Activated CD8-positive, alpha-beta T cell treated with anti-CD3 and anti-CD28 coated beads, Interleukin-2, amount 10 ng/mL, durations not matched to agents 7 days and 5 days (primary cell): Measurements from ENCODE around the gene CSNK1D. TPM values are rescaled to one million over a fixed set of nuclear protein-coding genes. Genes with fewer than 3 reads are reported as not detected.
A peak's percentile ranks its signal among the peaks of the same experiment; 100 is the strongest.

Experiments
- ATAC-seq: fragments of 150-1000 bp; cut with Tn5 transposase; one replicate; pipeline ENCODE4 v1.10.0; 2021; ENCODE audit warnings: moderate library complexity
- CTCF ChIA-PET: fragments of 350-600 bp; sonication (Branson Sonifier 250); formaldehyde crosslinking; loops from one replicate; lab custom pipeline; 2021; ENCODE audit warnings: antibody characterized with exemption; lab: Charles Lee
- POLR2A ChIA-PET: fragments of 350-600 bp; sonication (Branson Sonifier 250); formaldehyde crosslinking; loops from one replicate; lab custom pipeline; 2021; ENCODE audit warnings: antibody characterized with exemption; lab: Charles Lee
- DNase-seq: peaks from one replicate; pipeline ENCODE4 v3.0.0-alpha.2; 2020
- H3K27ac Mint-ChIP-seq: one replicate; pipeline ENCODE4 v1.8.0; 2021; ENCODE audit warnings: mild to moderate bottlenecking, mixed read lengths
- H3K27me3 Mint-ChIP-seq: one replicate; pipeline ENCODE4 v1.8.0; 2021; ENCODE audit warnings: low read depth, mixed read lengths
- H3K36me3 Mint-ChIP-seq: one replicate; pipeline ENCODE4 v1.8.0; 2021; ENCODE audit warnings: low read depth, mixed read lengths
- H3K4me1 Mint-ChIP-seq: one replicate; pipeline ENCODE4 v1.8.0; 2021; ENCODE audit warnings: low read depth, mixed read lengths
- H3K4me3 Mint-ChIP-seq: one replicate; pipeline ENCODE4 v1.8.0; 2021; ENCODE audit warnings: mild to moderate bottlenecking, mixed read lengths
- H3K9me3 Mint-ChIP-seq: one replicate; pipeline ENCODE4 v1.8.0; 2022; ENCODE audit warnings: mixed read lengths; ENCODE audit not compliant: insufficient read depth
- total RNA-seq, 2 experiments: library from RNA; stranded (reverse); gene quantifications; one replicate each; pipeline ENCODE4 v1.2.3, GENCODE V29; 2021

CSNK1D gene
- total RNA-seq, 2 experiments from 2014 or later = 99.5 to 111 TPM

DNA sequence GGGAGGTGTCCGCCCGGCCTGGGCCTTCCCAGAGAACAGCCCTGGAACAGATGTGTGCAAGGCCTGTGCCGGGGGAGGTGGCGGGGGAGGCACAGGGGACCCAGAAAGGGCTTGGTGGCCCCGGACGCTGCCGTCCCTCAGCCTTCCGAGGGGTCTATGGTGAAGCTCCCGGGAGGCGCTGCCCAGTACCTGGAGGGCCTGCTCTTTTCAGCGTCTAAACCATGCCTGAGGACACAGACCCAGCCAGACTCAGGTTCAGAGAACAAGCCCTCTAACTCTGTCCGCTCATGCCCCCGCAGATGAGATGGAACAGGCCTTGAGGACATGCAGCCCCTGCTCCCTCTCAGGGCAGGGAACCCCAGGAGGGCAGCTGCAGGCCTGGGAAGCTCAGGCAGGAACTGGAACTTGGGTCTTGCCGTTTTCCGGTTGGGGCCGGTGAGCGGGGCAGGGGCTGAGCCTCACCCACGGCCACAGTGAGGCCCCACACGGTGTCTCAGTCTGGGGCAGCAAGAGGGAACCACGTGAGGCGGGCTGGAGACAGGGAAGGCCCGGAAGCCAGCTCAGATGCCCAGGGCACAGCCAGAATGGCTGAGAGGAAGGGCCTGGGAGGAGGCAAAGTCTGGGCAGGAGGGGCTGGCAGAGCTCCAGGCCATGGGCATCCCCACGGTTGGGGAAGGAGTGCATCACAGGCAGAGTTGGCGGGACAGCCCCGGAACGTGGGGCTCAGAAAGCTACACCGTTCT is 32.1 kb downstream of the CSNK1D start:
- Mint-ChIP-seq H3K27ac (peak overlapping the region; percentile 81), H3K9me3 (no peaks in the 10 kb centered on the region), H3K27me3 (no peaks in the 10 kb centered on the region), H3K4me3 (peak overlapping the region; percentile 17), H3K36me3 (peaks cover 65% of the 10 kb centered on the region), H3K4me1 (peaks cover 42% of the 10 kb centered on the region)
- no peak for DNase-seq
- ChIA-PET CTCF (interaction anchor here (1.0 to 3.1 kb wide), 5 partner anchors 10 to 173 kb away, joined by 3 to 20 read pairs (median 3); no protein-coding TSS in a partner anchor), POLR2A (interaction anchor here (0.7 to 1.1 kb wide), 5 partner anchors 12 to 208 kb away, joined by 3 to 4 read pairs (median 3); partner anchors contain the start of gene SLC16A3)
- ATAC-seq = no peak

GRCh38 chr17:82240506-82241182 is 32.9 kb downstream of the CSNK1D start:
- H3K4me1 Mint-ChIP-seq = peaks cover 49% of the 10 kb centered on the region
- POLR2A ChIA-PET = no interaction called here

GRCh38 chr17:82239926-82240505 is 33.5 kb downstream of the CSNK1D start:
- H3K4me3 Mint-ChIP-seq = no peak overlapping the region
- no peaks in the 10 kb centered on the region for H3K27me3 Mint-ChIP-seq
- no peak for DNase-seq
- H3K27ac Mint-ChIP-seq = peak overlapping the region; percentile 77
- ATAC-seq = no peak
- POLR2A ChIA-PET = no interaction called here
- H3K9me3 Mint-ChIP-seq = no peaks in the 10 kb centered on the region
- H3K4me1 Mint-ChIP-seq = peaks cover 55% of the 10 kb centered on the region
- H3K36me3 Mint-ChIP-seq = peaks cover 63% of the 10 kb centered on the region
- CTCF ChIA-PET = interaction anchor here (0.7 kb wide), 1 partner anchor 15 kb away, joined by 3 read pairs; no protein-coding TSS in a partner anchor

More at GRCh38 chr17:82240506-82241182, 32.9 kb downstream of the CSNK1D start:
- no peak for DNase-seq
- no peaks in the 10 kb centered on the region for H3K9me3 Mint-ChIP-seq
- H3K27me3 Mint-ChIP-seq = no peaks in the 10 kb centered on the region
- CTCF ChIA-PET = interaction anchor here (0.7 to 3.1 kb wide), 4 partner anchors 10 to 81 kb away, joined by 3 to 20 read pairs (median 5); no protein-coding TSS in a partner anchor
- peak overlapping the region; percentile 73 for H3K27ac Mint-ChIP-seq
- ATAC-seq = no peak
- H3K36me3 Mint-ChIP-seq = peaks cover 65% of the 10 kb centered on the region
- peak overlapping the region; percentile 31 for H3K4me3 Mint-ChIP-seq

GRCh38 chr17:82239401-82239925 is 34.0 kb downstream of the CSNK1D start:
- H3K27ac Mint-ChIP-seq = peak overlapping the region; percentile 66
- H3K9me3 Mint-ChIP-seq = no peaks in the 10 kb centered on the region
- ATAC-seq (no peak), DNase-seq (no peak)
- ChIA-PET CTCF (interaction anchor here (1.9 kb wide), 1 partner anchor 110 kb away, joined by 5 read pairs; no protein-coding TSS in a partner anchor), POLR2A (interaction anchor here (0.8 to 1.8 kb wide), 2 partner anchors 10 to 23 kb away, joined by 3 to 6 read pairs; partner anchors contain the start of gene SLC16A3)
- peaks cover 60% of the 10 kb centered on the region for H3K4me1 Mint-ChIP-seq
- H3K4me3 Mint-ChIP-seq = no peak overlapping the region
- peaks cover 60% of the 10 kb centered on the region for H3K36me3 Mint-ChIP-seq
- no peaks in the 10 kb centered on the region for H3K27me3 Mint-ChIP-seq

GRCh38 chr17:82238472-82239201 is 34.9 kb downstream of the CSNK1D start:
- Mint-ChIP-seq H3K4me1 (peaks cover 65% of the 10 kb centered on the region), H3K27ac (peak overlapping the region; percentile 71), H3K9me3 (no peaks in the 10 kb centered on the region), H3K36me3 (peaks cover 51% of the 10 kb centered on the region), H3K27me3 (no peaks in the 10 kb centered on the region), H3K4me3 (peak overlapping the region; percentile 59)
- DNase-seq = peak; percentile 88
- peak; percentile 68 for ATAC-seq
- POLR2A ChIA-PET = interaction anchor here (0.8 to 1.8 kb wide), 4 partner anchors 9 to 60 kb away, joined by 3 to 6 read pairs (median 4); partner anchors contain the start of gene SLC16A3
- CTCF ChIA-PET = interaction anchor here (0.9 to 4.3 kb wide), 8 partner anchors 33 to 208 kb away, joined by 3 to 30 read pairs (median 4); partner anchors contain the start of genes CD7 and CSNK1D

DNA sequence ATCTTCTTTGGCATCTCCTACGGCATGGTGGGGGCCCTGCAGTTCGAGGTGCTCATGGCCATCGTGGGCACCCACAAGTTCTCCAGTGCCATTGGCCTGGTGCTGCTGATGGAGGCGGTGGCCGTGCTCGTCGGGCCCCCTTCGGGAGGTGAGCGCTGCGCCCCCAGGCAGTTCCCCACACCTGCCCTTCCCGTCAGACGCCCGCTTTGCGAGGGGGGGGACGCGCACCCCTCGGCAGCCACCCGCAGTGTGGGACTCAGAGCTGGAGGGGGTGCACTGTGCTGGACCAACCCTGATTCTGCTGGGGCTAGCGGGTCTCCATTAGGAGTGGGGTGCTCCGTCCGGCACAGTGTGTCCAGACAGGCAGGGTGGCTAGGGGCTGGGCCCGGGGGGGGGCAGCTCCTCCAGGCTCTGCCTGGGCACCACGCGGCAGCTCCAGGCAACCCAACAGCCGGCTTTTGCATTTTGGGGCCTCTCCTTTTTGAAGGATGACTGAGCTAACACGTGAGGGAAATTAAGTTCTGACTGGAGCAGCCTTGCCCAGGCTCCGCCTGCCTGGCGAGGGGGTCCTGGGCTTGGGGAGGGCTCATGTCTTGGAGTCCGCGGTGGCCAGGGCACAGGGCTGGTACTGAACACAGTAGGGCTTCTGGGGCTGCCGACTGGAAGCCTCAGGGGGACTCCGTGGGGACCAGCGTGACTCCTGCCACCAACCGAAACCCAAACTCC is 35.6 kb downstream of the CSNK1D start:
- ATAC-seq (peak; percentile 3), DNase-seq (no peak)
- H3K4me3 Mint-ChIP-seq = peak overlapping the region; percentile 59
- CTCF ChIA-PET = interaction anchor here (0.9 to 4.3 kb wide), 8 partner anchors 32 to 207 kb away, joined by 3 to 30 read pairs (median 4); partner anchors contain the start of genes CD7 and CSNK1D
- peaks cover 68% of the 10 kb centered on the region for H3K4me1 Mint-ChIP-seq
- H3K9me3 Mint-ChIP-seq = no peaks in the 10 kb centered on the region
- POLR2A ChIA-PET = interaction anchor here (1.6 to 1.8 kb wide), 2 partner anchors 9 to 32 kb away, joined by 4 to 6 read pairs; partner anchors contain the start of gene SLC16A3
- H3K27me3 Mint-ChIP-seq = no peaks in the 10 kb centered on the region
- H3K27ac Mint-ChIP-seq = peak overlapping the region; percentile 71
- peaks cover 49% of the 10 kb centered on the region for H3K36me3 Mint-ChIP-seq

- Mint-ChIP-seq H3K4me3 (peak overlapping the region; percentile 8), H3K4me1 (peaks cover 69% of the 10 kb centered on the region), H3K27ac (no peak overlapping the region), H3K27me3 (no peaks in the 10 kb centered on the region), H3K9me3 (no peaks in the 10 kb centered on the region), H3K36me3 (peaks cover 45% of the 10 kb centered on the region)
- CTCF ChIA-PET = interaction anchor here (0.7 to 4.3 kb wide), 13 partner anchors 16 to 207 kb away, joined by 3 to 30 read pairs (median 7); partner anchors contain the start of gene CD7
- POLR2A ChIA-PET = interaction anchor here (1.6 to 1.8 kb wide), 3 partner anchors 8 to 61 kb away, joined by 4 to 7 read pairs (median 6); partner anchors contain the start of gene SLC16A3
- no peak for DNase-seq
- ATAC-seq = no peak
Measured at GRCh38 chr17:82237083-82237745, 36.3 kb downstream of the CSNK1D start.

DNA sequence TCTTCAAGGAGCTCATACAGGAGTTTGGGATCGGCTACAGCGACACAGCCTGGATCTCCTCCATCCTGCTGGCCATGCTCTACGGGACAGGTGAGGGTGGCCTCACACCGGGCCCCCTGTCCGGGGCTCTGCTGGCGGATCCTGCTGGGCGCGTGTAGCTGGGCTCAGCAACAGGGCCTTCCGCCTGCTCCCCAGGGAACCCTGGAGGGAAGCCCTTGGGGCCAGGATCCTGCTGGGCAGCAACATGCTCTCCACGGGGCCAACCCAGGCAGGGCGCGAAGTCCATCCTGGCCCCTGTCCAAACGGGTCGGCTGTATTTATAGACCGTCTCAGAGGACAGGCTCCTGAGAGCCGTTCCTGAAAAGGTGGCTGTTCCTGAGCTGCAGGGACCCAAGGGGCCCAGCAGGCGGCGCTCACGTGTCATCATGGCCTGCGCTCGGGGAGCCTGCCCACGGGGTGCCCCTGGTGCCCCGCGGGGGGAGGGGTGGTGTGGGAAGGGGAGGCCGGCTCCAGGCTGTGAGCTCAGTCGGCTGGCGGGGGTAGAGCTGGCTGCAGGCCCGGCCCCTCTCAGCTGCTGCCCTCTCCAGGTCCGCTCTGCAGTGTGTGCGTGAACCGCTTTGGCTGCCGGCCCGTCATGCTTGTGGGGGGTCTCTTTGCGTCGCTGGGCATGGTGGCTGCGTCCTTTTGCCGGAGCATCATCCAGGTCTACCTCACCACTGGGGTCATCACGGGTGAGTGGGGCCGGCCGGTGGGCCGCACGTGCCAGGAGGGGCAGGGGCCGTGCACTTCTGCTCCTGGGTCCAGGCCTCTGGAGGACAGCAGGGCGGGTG is 37.1 kb downstream of the CSNK1D start:
- no peak overlapping the region for H3K4me3 Mint-ChIP-seq
- peaks cover 47% of the 10 kb centered on the region for H3K36me3 Mint-ChIP-seq
- H3K4me1 Mint-ChIP-seq = peaks cover 69% of the 10 kb centered on the region
- H3K9me3 Mint-ChIP-seq = no peaks in the 10 kb centered on the region
- DNase-seq (peak; percentile 73), ATAC-seq (peak; percentile 15)
- ChIA-PET POLR2A (interaction anchor here (0.5 to 1.7 kb wide), 4 partner anchors 23 to 249 kb away, joined by 3 to 7 read pairs (median 3); no protein-coding TSS in a partner anchor), CTCF (interaction anchor here (0.7 to 4.3 kb wide), 22 partner anchors 14 to 206 kb away, joined by 3 to 30 read pairs (median 5); partner anchors contain the start of gene CD7)
- H3K27ac Mint-ChIP-seq = peak overlapping the region; percentile 52
- no peaks in the 10 kb centered on the region for H3K27me3 Mint-ChIP-seq

DNA sequence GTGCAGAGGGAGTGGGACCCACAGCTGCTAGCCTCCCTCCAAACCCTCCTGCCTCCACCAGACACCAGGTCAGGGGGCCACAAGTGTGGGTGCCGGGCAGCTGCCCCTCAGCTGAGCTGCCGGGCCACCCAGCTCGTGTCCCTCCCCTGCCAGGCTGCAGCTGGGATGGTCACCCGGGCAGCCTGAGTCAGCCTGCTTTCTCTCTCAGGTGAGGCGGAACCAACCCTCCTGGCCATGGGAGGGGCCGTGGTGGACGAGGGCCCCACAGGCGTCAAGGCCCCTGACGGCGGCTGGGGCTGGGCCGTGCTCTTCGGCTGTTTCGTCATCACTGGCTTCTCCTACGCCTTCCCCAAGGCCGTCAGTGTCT is 37.7 kb downstream of the CSNK1D start:
- H3K4me3 Mint-ChIP-seq = no peak overlapping the region
- peaks cover 43% of the 10 kb centered on the region for H3K36me3 Mint-ChIP-seq
- no peak for DNase-seq
- ChIA-PET CTCF (interaction anchor here (0.7 to 4.3 kb wide), 21 partner anchors 14 to 205 kb away, joined by 3 to 30 read pairs (median 5); partner anchors contain the start of gene CD7), POLR2A (interaction anchor here (0.5 to 1.7 kb wide), 4 partner anchors 22 to 250 kb away, joined by 3 to 7 read pairs (median 3); no protein-coding TSS in a partner anchor)
- H3K27me3 Mint-ChIP-seq = no peaks in the 10 kb centered on the region
- H3K9me3 Mint-ChIP-seq = no peaks in the 10 kb centered on the region
- ATAC-seq = no peak
- peaks cover 63% of the 10 kb centered on the region for H3K4me1 Mint-ChIP-seq
- peak overlapping the region; percentile 52 for H3K27ac Mint-ChIP-seq
